HCT116 (cell line): ENCODE measurements around the gene MRPS35.

Experiments used
- EZH2phosphoT487 ChIP-seq: fragments of 200-600 bp; IDR thresholded peaks from 2 replicates; pipeline ENCODE4 v1.6.1; 2018; ENCODE audit warnings: antibody characterized with exemption, borderline replicate concordance
- RAD21 ChIP-seq: IDR thresholded peaks from 2 replicates; pipeline ENCODE4 v1.6.1; 2012; ENCODE audit warnings: low read depth, mild to moderate bottlenecking
- SIN3A ChIP-seq: IDR thresholded peaks from 2 replicates; pipeline ENCODE4 v1.6.1; 2012; ENCODE audit warnings: low read depth
- YY1 ChIP-seq: IDR thresholded peaks from 2 replicates; pipeline ENCODE4 v1.6.1; 2011; ENCODE audit warnings: low read length, low read depth, moderate library complexity, mild to moderate bottlenecking; ENCODE audit not compliant: insufficient replicate concordance; ENCODE audit errors: extremely low read depth
- TF ChIP-seq, protein P1 (sequence below): IDR thresholded peaks from 2 replicates; pipeline ENCODE4 v1.6.1; 2011; ENCODE audit warnings: mild to moderate bottlenecking, low read length, moderate library complexity; ENCODE audit not compliant: insufficient replicate concordance; ENCODE audit errors: extremely low read depth
- TF ChIP-seq, protein P2 (sequence below), 3 experiments: fragments of 200-600 bp in 1 of 3; sonication (generic) in 1 of 3; IDR thresholded peaks in 2 of 3; conservative IDR thresholded peaks in 1 of 3; 2 replicates each; pipeline ENCODE4 v1.5.1; 2012 to 2017; ENCODE audit warnings: low read depth in 2 of 3, low read length in 2 of 3, antibody characterized with exemption in 1 of 3, borderline replicate concordance in 1 of 3, control low read depth in 1 of 3, mild to moderate bottlenecking in 1 of 3, mixed read lengths in 1 of 3, mixed run types in 1 of 3, moderate library complexity in 1 of 3; ENCODE audit not compliant: insufficient read depth in 1 of 3

DNA sequence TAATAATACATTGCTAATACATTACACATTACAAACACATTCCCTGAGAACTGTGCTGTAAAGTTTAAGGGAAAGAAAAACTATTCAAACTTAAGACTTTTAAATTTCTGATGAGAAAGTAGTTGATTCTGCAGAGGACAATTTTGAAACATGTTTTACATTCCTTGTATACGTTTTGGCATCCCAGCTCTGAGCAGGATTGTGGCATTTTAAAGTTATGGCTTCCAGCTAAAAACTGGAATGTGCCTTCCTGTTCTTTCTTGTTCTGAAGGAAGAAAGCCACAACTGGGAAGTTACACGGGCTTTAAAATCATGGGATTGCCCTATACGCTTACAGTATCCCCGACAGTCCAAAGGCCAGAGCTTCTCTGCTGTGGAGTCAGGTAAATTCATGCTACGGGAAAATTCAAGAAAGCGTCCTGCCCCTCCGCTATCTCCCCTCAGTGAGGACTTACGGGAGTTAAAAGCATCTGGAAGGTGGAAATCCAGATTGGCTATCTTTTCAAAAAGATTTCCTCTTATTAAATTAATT, 58.6 kb downstream of the MRPS35 start:
- TF ChIP-seq, protein P1, sequence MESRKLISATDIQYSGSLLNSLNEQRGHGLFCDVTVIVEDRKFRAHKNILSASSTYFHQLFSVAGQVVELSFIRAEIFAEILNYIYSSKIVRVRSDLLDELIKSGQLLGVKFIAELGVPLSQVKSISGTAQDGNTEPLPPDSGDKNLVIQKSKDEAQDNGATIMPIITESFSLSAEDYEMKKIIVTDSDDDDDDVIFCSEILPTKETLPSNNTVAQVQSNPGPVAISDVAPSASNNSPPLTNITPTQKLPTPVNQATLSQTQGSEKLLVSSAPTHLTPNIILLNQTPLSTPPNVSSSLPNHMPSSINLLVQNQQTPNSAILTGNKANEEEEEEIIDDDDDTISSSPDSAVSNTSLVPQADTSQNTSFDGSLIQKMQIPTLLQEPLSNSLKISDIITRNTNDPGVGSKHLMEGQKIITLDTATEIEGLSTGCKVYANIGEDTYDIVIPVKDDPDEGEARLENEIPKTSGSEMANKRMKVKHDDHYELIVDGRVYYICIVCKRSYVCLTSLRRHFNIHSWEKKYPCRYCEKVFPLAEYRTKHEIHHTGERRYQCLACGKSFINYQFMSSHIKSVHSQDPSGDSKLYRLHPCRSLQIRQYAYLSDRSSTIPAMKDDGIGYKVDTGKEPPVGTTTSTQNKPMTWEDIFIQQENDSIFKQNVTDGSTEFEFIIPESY = no peak
- TF ChIP-seq, protein P2, sequence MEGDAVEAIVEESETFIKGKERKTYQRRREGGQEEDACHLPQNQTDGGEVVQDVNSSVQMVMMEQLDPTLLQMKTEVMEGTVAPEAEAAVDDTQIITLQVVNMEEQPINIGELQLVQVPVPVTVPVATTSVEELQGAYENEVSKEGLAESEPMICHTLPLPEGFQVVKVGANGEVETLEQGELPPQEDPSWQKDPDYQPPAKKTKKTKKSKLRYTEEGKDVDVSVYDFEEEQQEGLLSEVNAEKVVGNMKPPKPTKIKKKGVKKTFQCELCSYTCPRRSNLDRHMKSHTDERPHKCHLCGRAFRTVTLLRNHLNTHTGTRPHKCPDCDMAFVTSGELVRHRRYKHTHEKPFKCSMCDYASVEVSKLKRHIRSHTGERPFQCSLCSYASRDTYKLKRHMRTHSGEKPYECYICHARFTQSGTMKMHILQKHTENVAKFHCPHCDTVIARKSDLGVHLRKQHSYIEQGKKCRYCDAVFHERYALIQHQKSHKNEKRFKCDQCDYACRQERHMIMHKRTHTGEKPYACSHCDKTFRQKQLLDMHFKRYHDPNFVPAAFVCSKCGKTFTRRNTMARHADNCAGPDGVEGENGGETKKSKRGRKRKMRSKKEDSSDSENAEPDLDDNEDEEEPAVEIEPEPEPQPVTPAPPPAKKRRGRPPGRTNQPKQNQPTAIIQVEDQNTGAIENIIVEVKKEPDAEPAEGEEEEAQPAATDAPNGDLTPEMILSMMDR (IDR thresholded peaks at IDR 0.05 in 2 of 3, conservative IDR thresholded peaks at IDR 0.05 in 1 of 3; ENCODE audit: borderline replicate concordance in 1 of 3, insufficient read depth in 1 of 3, low read depth in 2 of 3, low read length in 2 of 3) = no peak
- TF ChIP-seq RAD21 = no peak
- TF ChIP-seq EZH2phosphoT487 = no peak
- no peak for TF ChIP-seq YY1
- no peak for TF ChIP-seq SIN3A
